Iris pigment epithelial cell (primary cell): Measurements from ENCODE around the gene GRM8.
"Not testable (repeated sequence)": the region's sequence is repeated elsewhere in the genome, so short reads cannot be mapped to it uniquely, and the experiment has no call there.

ENCODE experiments used
- DNase-seq: peaks from one replicate; pipeline ENCODE4 v3.0.0-alpha.2; 2011; ENCODE audit warnings: low read depth

The GRM8 gene

GRCh38 chr7:126908564-126908963, 344.2 kb downstream of the GRM8 start:
- not testable (repeated sequence) for DNase-seq

- not testable (repeated sequence) for DNase-seq
These were observed 345.1 kb downstream of the GRM8 start for GRCh38 chr7:126907657-126908056.

GRCh38 chr7:126905255-126905654, 347.5 kb downstream of the GRM8 start:
- not testable (repeated sequence) for DNase-seq

- not testable (repeated sequence) for DNase-seq
These were observed 351.5 kb downstream of the GRM8 start for GRCh38 chr7:126901041-126901765.

- DNase-seq, result not testable (repeated sequence)
These were observed 364.8 kb downstream of the GRM8 start for GRCh38 chr7:126887980-126888379.

- DNase-seq, result not testable (repeated sequence)
These were observed 365.2 kb downstream of the GRM8 start for GRCh38 chr7:126887560-126887959.

- DNase-seq, result not testable (repeated sequence)
These were observed 370.0 kb downstream of the GRM8 start for GRCh38 chr7:126882730-126883129.

- not testable (repeated sequence) for DNase-seq
These were observed 370.8 kb downstream of the GRM8 start for GRCh38 chr7:126881908-126882307.

GRCh38 chr7:126881315-126881714, 371.4 kb downstream of the GRM8 start:
- DNase-seq, result no peak

GRCh38 chr7:126876536-126876935, 376.2 kb downstream of the GRM8 start:
- DNase-seq, result not testable (repeated sequence)

GRCh38 chr7:126856691-126857291, 395.9 kb downstream of the GRM8 start:
- peak; percentile 9 for DNase-seq

- no peak for DNase-seq
These were observed 407.4 kb downstream of the GRM8 start for GRCh38 chr7:126845331-126845730.

- no peak for DNase-seq
These were observed 408.9 kb downstream of the GRM8 start for GRCh38 chr7:126843883-126844282.

- DNase-seq, result no peak
These were observed 409.4 kb downstream of the GRM8 start for GRCh38 chr7:126843336-126843735.

GRCh38 chr7:126842451-126842850, 410.3 kb downstream of the GRM8 start:
- DNase-seq, result no peak

- DNase-seq, result no peak
These were observed 411.9 kb downstream of the GRM8 start for GRCh38 chr7:126840869-126841268.

GRCh38 chr7:126839624-126840023, 413.1 kb downstream of the GRM8 start:
- DNase-seq, result no peak

- DNase-seq, result no peak
These were observed 414.5 kb downstream of the GRM8 start for GRCh38 chr7:126838194-126838593.

GRCh38 chr7:126831241-126831640, 421.5 kb downstream of the GRM8 start:
- DNase-seq, result not testable (repeated sequence)

GRCh38 chr7:126820925-126821324, 431.8 kb downstream of the GRM8 start:
- no peak for DNase-seq

GRCh38 chr7:126819197-126819484, 433.6 kb downstream of the GRM8 start:
- no peak for DNase-seq

GRCh38 chr7:126818393-126819196, 434.1 kb downstream of the GRM8 start:
- DNase-seq, result no peak

- DNase-seq, result no peak
These were observed 443.6 kb downstream of the GRM8 start for GRCh38 chr7:126809188-126809587.
